ENCODE data around the gene ZFP36. TPM values are rescaled to one million over a fixed set of nuclear protein-coding genes. Genes with fewer than 3 reads are reported as not detected.

The ZFP36 gene
- polyA plus RNA-seq, 2 of the 4 experiments (the other 2 are of a cell fraction), result 22.1 to 29.1 TPM

DNA sequence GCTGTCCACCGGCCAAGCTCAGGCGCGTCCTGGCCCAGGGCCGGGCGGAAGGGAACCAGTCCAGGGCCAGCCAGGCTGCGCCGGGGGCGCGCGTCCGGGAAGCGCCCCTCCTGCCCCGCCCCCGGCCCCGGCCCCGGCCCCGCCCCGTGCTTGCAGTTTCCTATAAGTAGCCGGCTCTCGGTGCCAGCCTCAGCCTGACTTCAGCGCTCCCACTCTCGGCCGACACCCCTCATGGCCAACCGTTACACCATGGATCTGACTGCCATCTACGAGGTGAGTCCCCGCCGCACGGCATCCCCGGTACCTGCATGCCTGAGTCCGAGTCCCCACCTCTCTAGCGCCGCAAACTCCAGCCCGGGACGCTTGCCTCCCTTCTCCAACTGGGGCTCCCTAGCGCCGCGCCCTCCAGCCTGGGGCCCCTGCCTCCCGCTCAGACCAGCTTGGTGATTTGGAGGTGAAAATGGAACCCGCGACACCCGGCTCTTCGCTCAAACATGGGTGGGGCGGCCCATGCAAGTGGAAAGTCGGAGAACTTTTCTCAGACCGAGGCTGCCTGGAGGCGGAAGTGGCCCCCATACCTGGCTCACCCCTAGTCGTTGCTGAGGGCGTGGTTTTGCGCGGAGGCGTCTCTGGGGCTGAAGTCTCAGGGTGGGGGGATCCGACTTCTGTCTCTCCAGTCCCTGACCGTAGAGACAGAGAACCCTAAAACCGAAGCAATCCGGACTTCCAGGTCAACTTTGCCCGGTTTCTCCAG, at the start of gene ZFP36 (continued):
- TF ChIP-seq, protein P1, sequence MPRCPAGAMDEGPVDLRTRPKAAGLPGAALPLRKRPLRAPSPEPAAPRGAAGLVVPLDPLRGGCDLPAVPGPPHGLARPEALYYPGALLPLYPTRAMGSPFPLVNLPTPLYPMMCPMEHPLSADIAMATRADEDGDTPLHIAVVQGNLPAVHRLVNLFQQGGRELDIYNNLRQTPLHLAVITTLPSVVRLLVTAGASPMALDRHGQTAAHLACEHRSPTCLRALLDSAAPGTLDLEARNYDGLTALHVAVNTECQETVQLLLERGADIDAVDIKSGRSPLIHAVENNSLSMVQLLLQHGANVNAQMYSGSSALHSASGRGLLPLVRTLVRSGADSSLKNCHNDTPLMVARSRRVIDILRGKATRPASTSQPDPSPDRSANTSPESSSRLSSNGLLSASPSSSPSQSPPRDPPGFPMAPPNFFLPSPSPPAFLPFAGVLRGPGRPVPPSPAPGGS (IDR thresholded peaks at IDR 0.05), result peak; percentile 99
- no peak for TF ChIP-seq ZNF302 (CRISPR knock-in tag; IDR thresholded peaks at IDR 0.05)
- TF ChIP-seq EHF (CRISPR knock-in tag; IDR thresholded peaks at IDR 0.05), result no peak; the same call in 1 of the 2 replicates
- TF ChIP-seq POLR2A (IDR thresholded peaks at IDR 0.05; ENCODE audit: low read length), result peak; percentile 100
- TF ChIP-seq FOSB (CRISPR knock-in tag; IDR thresholded peaks at IDR 0.05), result no peak
- no peak for TF ChIP-seq ESRRA (IDR thresholded peaks at IDR 0.05; ENCODE audit: borderline replicate concordance, low read length)
- no peak for TF ChIP-seq HOXB5 (CRISPR knock-in tag; IDR thresholded peaks at IDR 0.05)
- TF ChIP-seq JUN (IDR thresholded peaks at IDR 0.05), result peak; percentile 98 to 99
- no peak; the same call in 1 of the 2 replicates for TF ChIP-seq RNF2 (IDR thresholded peaks at IDR 0.05; ENCODE audit: borderline replicate concordance, low read depth)
- TF ChIP-seq SREBF2 (IDR thresholded peaks at IDR 0.05), result no peak
- TF ChIP-seq TFCP2L1 (CRISPR knock-in tag; IDR thresholded peaks at IDR 0.05), result peak; percentile 78
- TF ChIP-seq RAD21 (conservative IDR thresholded peaks at IDR 0.05 in 1 of 2, IDR thresholded peaks at IDR 0.05 in 1 of 2), result 0 out of 5 replicates have a peak, but pooled peaks of 1 of the 2 experiments have one; percentile 39
- no peak for TF ChIP-seq FOSL2 (IDR thresholded peaks at IDR 0.05)
- peak; percentile 48 for TF ChIP-seq FOSL2 (CRISPR knock-in tag; IDR thresholded peaks at IDR 0.05)
- no peak for TF ChIP-seq CBX2 (IDR thresholded peaks at IDR 0.05; ENCODE audit: borderline replicate concordance, low read depth)
- TF ChIP-seq, protein P2, sequence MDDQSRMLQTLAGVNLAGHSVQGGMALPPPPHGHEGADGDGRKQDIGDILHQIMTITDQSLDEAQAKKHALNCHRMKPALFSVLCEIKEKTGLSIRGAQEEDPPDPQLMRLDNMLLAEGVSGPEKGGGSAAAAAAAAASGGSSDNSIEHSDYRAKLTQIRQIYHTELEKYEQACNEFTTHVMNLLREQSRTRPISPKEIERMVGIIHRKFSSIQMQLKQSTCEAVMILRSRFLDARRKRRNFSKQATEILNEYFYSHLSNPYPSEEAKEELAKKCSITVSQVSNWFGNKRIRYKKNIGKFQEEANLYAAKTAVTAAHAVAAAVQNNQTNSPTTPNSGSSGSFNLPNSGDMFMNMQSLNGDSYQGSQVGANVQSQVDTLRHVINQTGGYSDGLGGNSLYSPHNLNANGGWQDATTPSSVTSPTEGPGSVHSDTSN (IDR thresholded peaks at IDR 0.05), result peak; percentile 64
- no peak for TF ChIP-seq NFE2L2 (conservative IDR thresholded peaks at IDR 0.05; ENCODE audit: low read length)
- TF ChIP-seq, protein P3, sequence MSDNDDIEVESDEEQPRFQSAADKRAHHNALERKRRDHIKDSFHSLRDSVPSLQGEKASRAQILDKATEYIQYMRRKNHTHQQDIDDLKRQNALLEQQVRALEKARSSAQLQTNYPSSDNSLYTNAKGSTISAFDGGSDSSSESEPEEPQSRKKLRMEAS (IDR thresholded peaks at IDR 0.05), result peak; percentile 81
- TF ChIP-seq EP300 (IDR thresholded peaks at IDR 0.05), result no peak
- TF ChIP-seq CHD2 (IDR thresholded peaks at IDR 0.05; ENCODE audit: low read length, partially characterized antibody), result no peak
- TF ChIP-seq CHD4 (IDR thresholded peaks at IDR 0.05; ENCODE audit: borderline replicate concordance), result no peak
- TF ChIP-seq ZFP36 (IDR thresholded peaks at IDR 0.05; ENCODE audit: borderline replicate concordance, partially characterized antibody), result no peak
- TF ChIP-seq HDAC2 (IDR thresholded peaks at IDR 0.05), result 0 out of 2 replicates have a peak, but pooled peaks have one; percentile 41
- no peak for TF ChIP-seq EHMT2 (IDR thresholded peaks at IDR 0.05; ENCODE audit: low read depth)
- no peak for TF ChIP-seq HOXB13 (CRISPR knock-in tag; IDR thresholded peaks at IDR 0.05; ENCODE audit: low read depth)
- TF ChIP-seq RCOR1 (IDR thresholded peaks at IDR 0.05; ENCODE audit: low read depth, low read length), result no peak
- TF ChIP-seq CEBPB (IDR thresholded peaks at IDR 0.05), result peak in 1 of 2 experiments; percentile 33; a peak in 1 of 4 replicates
- no peak; the same call in 1 of the 2 replicates for TF ChIP-seq ZC3H11A (IDR thresholded peaks at IDR 0.05)
- no peak for TF ChIP-seq KDM1A (IDR thresholded peaks at IDR 0.05; ENCODE audit: low read depth)
- peak; percentile 34; the same call in 1 of the 2 replicates for TF ChIP-seq GATA3 (IDR thresholded peaks at IDR 0.05; ENCODE audit: borderline replicate concordance)
- TF ChIP-seq POLR2AphosphoS2 (conservative IDR thresholded peaks at IDR 0.05; ENCODE audit: low read length), result no peak; the same call in 1 of the 2 replicates
- no peak; the same call in 1 of the 2 replicates for TF ChIP-seq MAZ (IDR thresholded peaks at IDR 0.05; ENCODE audit: borderline replicate concordance, low read depth, low read length)
- TF ChIP-seq ZSCAN20 (CRISPR knock-in tag; IDR thresholded peaks at IDR 0.05), result no peak
